ENCODE measurements around the gene PCBP1.

- no peak for TF ChIP-seq CTCF (IDR thresholded peaks at IDR 0.05; ENCODE audit: insufficient read depth, low read length)
- TF ChIP-seq REST (IDR thresholded peaks at IDR 0.05; ENCODE audit: insufficient replicate concordance, low read depth) = peak; percentile 68
Measured at GRCh38 chr2:70086278-70086837, 919 bp upstream of the PCBP1 start.
